ENCODE results near the gene PKP4. TPM values are rescaled to one million over a fixed set of nuclear protein-coding genes. Genes with fewer than 3 reads are reported as not detected.

PKP4 gene
- total RNA-seq, 1 donor from 2014 or later: 26.1 TPM

DNA sequence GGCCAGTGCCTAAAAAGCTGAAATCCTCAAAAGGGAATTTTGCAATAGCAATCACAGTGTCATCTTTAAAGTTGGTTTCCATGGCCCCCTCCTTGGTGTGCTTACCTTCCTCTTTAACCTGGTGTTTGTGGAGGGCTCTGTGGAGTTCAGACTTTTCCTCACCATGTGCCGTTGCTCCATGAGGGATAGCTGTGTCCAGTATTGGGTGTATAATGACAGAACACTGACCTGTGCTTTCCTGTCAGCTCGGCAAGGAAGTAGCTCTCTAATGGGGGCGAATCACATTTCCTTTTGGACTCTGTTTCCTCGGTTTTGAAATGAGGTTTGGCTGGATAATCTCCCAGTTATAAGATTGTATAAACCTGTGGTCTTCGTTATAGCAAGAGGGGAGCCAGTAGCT, 172.4 kb downstream of the PKP4 start:
- Histone ChIP-seq H3K36me3 (ENCODE audit: control insufficient read depth in 3 of 3, insufficient read depth in 3 of 3, low read length in 3 of 3) (peaks cover 13 to 15% (median 15%) of the 10 kb centered on the region in 3 donors), H3K27ac (ENCODE audit: low read depth, low read length) (no peak overlapping the region)

DNA sequence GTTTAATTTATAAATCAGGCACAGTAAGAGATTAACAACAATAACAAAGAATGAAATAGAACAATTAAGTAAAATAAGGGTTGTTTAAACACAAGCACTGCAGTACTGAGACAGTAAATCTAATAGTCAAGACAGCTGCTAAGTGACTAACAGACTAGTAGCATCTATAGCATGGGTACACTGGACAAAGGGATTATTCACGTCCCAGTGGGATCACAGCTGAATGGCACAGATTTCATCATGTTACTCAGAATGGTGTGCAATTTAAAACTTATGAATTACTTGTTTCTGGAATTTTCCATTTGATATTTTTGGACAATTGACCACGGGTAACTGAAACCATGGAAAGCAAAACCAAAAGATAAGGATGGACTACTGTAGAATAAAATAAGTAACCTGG, 176.5 kb downstream of the PKP4 start:
- Histone ChIP-seq H3K27ac (ENCODE audit: low read depth, low read length) (no peak overlapping the region), H3K9ac (ENCODE audit: low read depth in 1 of 3, low read length in 3 of 3) (no peak overlapping the region), H3K4me3 (ENCODE audit: low read length in 3 of 3) (no peak overlapping the region), H3K27me3 (ENCODE audit: control insufficient read depth in 3 of 3, insufficient read depth in 3 of 3, low read length in 3 of 3) (no peaks in the 10 kb centered on the region), H3K36me3 (ENCODE audit: control insufficient read depth in 3 of 3, insufficient read depth in 3 of 3, low read length in 3 of 3) (peaks cover 10 to 17% (median 11%) of the 10 kb centered on the region in 3 donors), H3K4me1 (ENCODE audit: control insufficient read depth in 3 of 3, insufficient read depth in 3 of 3, low read length in 3 of 3) (peaks cover 0 to 4% (median 3%) of the 10 kb centered on the region in 3 donors), H3K9me3 (ENCODE audit: control insufficient read depth in 3 of 3, low read length in 3 of 3) (no peaks in the 10 kb centered on the region)

More for the DNA sequence above, 172.4 kb downstream of the PKP4 start:
- Histone ChIP-seq H3K4me1 (ENCODE audit: control insufficient read depth in 3 of 3, insufficient read depth in 3 of 3, low read length in 3 of 3) (no peaks in the 10 kb centered on the region), H3K9ac (ENCODE audit: low read depth in 1 of 3, low read length in 3 of 3) (no peak overlapping the region), H3K27me3 (ENCODE audit: control insufficient read depth in 3 of 3, insufficient read depth in 3 of 3, low read length in 3 of 3) (no peaks in the 10 kb centered on the region), H3K9me3 (ENCODE audit: control insufficient read depth in 3 of 3, low read length in 3 of 3) (no peaks in the 10 kb centered on the region), H3K4me3 (ENCODE audit: low read length in 3 of 3) (no peak overlapping the region)

DNA sequence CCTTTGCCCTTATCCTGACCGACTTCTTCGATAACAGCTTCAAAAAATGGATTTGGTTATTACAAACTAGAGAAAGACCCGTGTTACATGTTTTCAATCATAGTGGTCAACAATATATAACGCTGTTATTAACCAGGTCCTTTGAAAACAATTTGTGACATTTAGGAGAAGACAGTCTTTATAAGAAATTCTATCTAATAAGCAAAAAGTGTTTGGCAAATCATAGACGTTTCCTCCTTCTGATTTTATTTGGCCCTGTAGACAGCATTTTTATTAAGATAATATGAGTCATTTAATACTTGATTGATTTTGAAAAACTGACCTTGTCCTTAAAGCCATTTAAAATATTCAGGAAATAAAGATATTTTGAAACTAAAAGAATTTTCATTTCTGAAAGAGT, 177.9 kb downstream of the PKP4 start:
- Histone ChIP-seq H3K4me3 (ENCODE audit: low read length in 3 of 3) (no peak overlapping the region), H3K9ac (ENCODE audit: low read depth in 1 of 3, low read length in 3 of 3) (no peak overlapping the region), H3K9me3 (ENCODE audit: control insufficient read depth in 3 of 3, low read length in 3 of 3) (no peaks in the 10 kb centered on the region), H3K27me3 (ENCODE audit: control insufficient read depth in 3 of 3, insufficient read depth in 3 of 3, low read length in 3 of 3) (no peaks in the 10 kb centered on the region), H3K27ac (ENCODE audit: low read depth, low read length) (no peak overlapping the region), H3K4me1 (ENCODE audit: control insufficient read depth in 3 of 3, insufficient read depth in 3 of 3, low read length in 3 of 3) (peaks cover 0 to 4% (median 3%) of the 10 kb centered on the region in 3 donors), H3K36me3 (ENCODE audit: control insufficient read depth in 3 of 3, insufficient read depth in 3 of 3, low read length in 3 of 3) (peaks cover 10 to 17% (median 11%) of the 10 kb centered on the region in 3 donors)

DNA sequence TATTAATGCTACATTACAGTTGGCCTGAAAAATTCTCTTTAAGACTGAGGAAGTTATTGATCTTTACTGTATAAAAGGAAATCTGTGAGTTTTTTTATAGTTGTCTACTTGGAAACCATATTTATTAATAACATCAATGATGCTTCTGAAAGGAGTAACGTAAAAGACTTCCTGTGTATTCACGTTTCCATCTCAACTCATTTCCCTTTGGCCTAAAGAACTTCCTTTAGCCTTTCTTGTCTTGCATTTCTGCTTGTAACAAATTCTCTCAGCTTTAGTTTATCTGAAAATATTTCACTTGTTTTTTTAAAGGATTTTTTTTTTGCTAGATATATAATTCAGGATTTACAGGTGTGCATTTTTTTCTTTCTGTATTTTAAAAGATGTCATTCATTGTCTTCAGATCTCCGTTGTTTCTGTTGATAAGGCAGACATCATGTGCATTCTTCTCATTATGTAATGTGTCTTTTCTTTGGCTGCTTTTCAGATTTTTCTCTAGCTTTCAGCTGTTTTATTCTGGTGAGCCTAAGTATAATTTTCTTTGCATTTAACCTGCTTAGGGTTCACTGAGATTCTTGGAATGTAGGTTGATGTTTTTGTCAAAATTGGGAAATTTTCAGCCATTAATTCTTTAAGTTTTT, 179.3 kb downstream of the PKP4 start:
- Histone ChIP-seq H3K36me3 (ENCODE audit: control insufficient read depth in 3 of 3, insufficient read depth in 3 of 3, low read length in 3 of 3) (peaks cover 10 to 17% (median 11%) of the 10 kb centered on the region in 3 donors), H3K4me1 (ENCODE audit: control insufficient read depth in 3 of 3, insufficient read depth in 3 of 3, low read length in 3 of 3) (peaks cover 0 to 4% (median 3%) of the 10 kb centered on the region in 3 donors), H3K4me3 (ENCODE audit: low read length in 3 of 3) (no peak overlapping the region), H3K9ac (ENCODE audit: low read depth in 1 of 3, low read length in 3 of 3) (no peak overlapping the region), H3K9me3 (ENCODE audit: control insufficient read depth in 3 of 3, low read length in 3 of 3) (no peaks in the 10 kb centered on the region), H3K27ac (ENCODE audit: low read depth, low read length) (no peak overlapping the region), H3K27me3 (ENCODE audit: control insufficient read depth in 3 of 3, insufficient read depth in 3 of 3, low read length in 3 of 3) (no peaks in the 10 kb centered on the region)

DNA sequence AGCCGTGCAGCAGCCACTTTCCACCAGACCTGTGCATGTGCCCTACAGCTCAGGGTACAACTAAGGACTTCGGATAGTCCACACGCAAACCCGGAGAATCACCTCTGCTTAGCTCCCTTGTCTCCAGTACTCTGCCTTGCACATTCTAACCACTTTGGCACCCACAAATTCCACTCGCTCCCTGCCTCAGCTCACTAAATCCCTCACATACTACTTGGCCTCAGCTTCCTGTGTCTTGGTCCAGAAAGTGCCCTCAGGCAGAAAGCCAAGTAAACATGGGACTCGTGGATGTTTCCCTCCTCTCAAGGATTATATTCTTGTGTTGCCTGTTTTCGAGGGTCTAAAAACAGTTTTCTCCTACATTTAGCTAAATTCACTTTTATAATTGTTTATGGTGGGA, 180.6 kb downstream of the PKP4 start:
- no peak overlapping the region for H3K4me3 ChIP-seq (ENCODE audit: low read length in 3 of 3)
- H3K9me3 ChIP-seq (ENCODE audit: control insufficient read depth in 3 of 3, low read length in 3 of 3): no peaks in the 10 kb centered on the region
- H3K27me3 ChIP-seq (ENCODE audit: control insufficient read depth in 3 of 3, insufficient read depth in 3 of 3, low read length in 3 of 3): no peaks in the 10 kb centered on the region
- H3K9ac ChIP-seq (ENCODE audit: low read depth in 1 of 3, low read length in 3 of 3): no peak overlapping the region
- peaks cover 0 to 4% (median 3%) of the 10 kb centered on the region in 3 donors for H3K4me1 ChIP-seq (ENCODE audit: control insufficient read depth in 3 of 3, insufficient read depth in 3 of 3, low read length in 3 of 3)
- no peak overlapping the region for H3K27ac ChIP-seq (ENCODE audit: low read depth, low read length)
- H3K36me3 ChIP-seq (ENCODE audit: control insufficient read depth in 3 of 3, insufficient read depth in 3 of 3, low read length in 3 of 3): peaks cover 5 to 10% (median 6%) of the 10 kb centered on the region in 3 donors

DNA sequence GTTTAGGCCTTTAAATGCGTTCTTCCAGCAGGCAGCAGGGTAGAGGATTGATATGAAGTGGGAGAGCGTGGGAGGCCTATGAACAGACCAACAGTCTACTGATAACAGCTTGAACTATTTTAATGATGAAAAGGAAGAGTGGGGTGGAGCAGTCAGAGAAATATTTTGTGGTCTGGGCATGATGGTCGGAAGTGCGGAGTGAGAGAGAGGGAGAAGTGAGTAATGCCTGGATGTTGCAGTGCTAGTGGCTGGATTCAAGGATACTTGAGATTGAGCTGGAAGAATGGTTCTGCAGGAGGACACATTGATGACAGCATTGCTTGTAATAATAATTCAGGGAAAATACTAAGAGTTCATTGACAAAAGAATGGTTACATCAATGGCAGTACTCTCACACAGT, 187.4 kb downstream of the PKP4 start:
- Histone ChIP-seq H3K27me3 (ENCODE audit: control insufficient read depth in 3 of 3, insufficient read depth in 3 of 3, low read length in 3 of 3) (no peaks in the 10 kb centered on the region), H3K9ac (ENCODE audit: low read depth in 1 of 3, low read length in 3 of 3) (no peak overlapping the region), H3K36me3 (ENCODE audit: control insufficient read depth in 3 of 3, insufficient read depth in 3 of 3, low read length in 3 of 3) (peaks cover 3 to 6% (median 4%) of the 10 kb centered on the region in 3 donors), H3K4me3 (ENCODE audit: low read length in 3 of 3) (no peak overlapping the region), H3K27ac (ENCODE audit: low read depth, low read length) (no peak overlapping the region), H3K4me1 (ENCODE audit: control insufficient read depth in 3 of 3, insufficient read depth in 3 of 3, low read length in 3 of 3) (no peaks in the 10 kb centered on the region), H3K9me3 (ENCODE audit: control insufficient read depth in 3 of 3, low read length in 3 of 3) (no peaks in the 10 kb centered on the region)

DNA sequence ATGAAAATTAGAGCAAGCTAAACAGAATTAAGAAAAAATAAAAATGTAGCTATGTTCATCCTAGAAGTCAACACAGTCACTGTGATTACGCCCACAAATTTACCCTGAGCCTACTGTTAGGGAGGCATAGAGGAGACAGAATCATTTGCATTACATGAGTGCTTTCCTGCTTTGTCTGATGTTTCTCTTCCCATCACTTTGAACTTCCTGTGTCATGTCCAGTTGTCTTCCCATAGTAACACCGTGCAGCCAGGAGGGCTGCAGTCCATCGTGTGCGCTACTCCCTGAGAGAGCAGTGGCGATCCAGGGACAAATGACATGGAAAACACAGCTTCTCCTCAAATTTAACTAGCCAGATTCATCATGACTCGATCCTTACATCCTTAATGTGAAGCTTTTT, 188.5 kb downstream of the PKP4 start:
- Histone ChIP-seq H3K4me1 (ENCODE audit: control insufficient read depth in 3 of 3, insufficient read depth in 3 of 3, low read length in 3 of 3) (no peaks in the 10 kb centered on the region), H3K36me3 (ENCODE audit: control insufficient read depth in 3 of 3, insufficient read depth in 3 of 3, low read length in 3 of 3) (peaks cover 3 to 6% (median 4%) of the 10 kb centered on the region in 3 donors), H3K27me3 (ENCODE audit: control insufficient read depth in 3 of 3, insufficient read depth in 3 of 3, low read length in 3 of 3) (no peaks in the 10 kb centered on the region), H3K27ac (ENCODE audit: low read depth, low read length) (no peak overlapping the region), H3K9ac (ENCODE audit: low read depth in 1 of 3, low read length in 3 of 3) (no peak overlapping the region), H3K9me3 (ENCODE audit: control insufficient read depth in 3 of 3, low read length in 3 of 3) (no peaks in the 10 kb centered on the region), H3K4me3 (ENCODE audit: low read length in 3 of 3) (no peak overlapping the region)

DNA sequence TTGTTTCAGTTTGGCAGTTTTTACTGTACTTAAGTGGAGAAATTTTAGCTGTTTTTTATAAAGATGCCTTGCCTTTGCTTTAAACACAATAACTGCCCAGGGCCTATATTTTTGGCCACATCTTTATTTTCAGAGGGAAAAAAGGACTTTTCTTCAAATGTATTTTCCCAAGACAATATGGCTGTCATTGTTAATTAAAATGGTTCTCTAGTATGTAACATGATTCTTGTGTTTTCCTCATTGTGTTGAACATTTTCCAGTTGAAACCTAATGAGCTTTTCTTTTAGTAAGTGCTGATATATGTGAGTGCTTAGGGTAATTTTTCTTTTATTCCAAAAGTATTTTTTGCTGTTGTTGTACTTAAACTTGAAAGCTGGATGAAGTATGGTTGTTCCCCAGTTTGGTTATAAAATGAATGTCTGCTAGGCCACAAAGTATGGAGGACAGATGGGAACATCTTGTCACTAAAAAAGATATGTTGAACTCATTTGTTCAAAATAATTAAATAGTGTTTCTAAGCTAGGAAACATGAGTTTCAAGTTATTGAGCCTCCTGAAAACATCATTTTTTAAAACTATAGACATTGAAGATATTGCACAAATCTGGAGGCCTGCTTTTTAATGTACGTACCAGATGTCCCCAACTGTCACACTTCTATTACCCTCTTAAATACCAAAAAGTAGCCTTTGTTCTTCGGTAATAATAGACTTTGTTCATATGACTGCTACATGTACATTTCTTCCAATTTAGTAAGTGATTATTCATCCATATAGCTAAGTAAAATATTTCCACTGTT, 190.9 kb downstream of the PKP4 start:
- H3K27ac ChIP-seq (ENCODE audit: low read depth, low read length): no peak overlapping the region
- no peak overlapping the region for H3K4me3 ChIP-seq (ENCODE audit: low read length in 3 of 3)
- H3K27me3 ChIP-seq (ENCODE audit: control insufficient read depth in 3 of 3, insufficient read depth in 3 of 3, low read length in 3 of 3): no peaks in the 10 kb centered on the region
- H3K4me1 ChIP-seq (ENCODE audit: control insufficient read depth in 3 of 3, insufficient read depth in 3 of 3, low read length in 3 of 3): no peaks in the 10 kb centered on the region
- H3K9ac ChIP-seq (ENCODE audit: low read depth in 1 of 3, low read length in 3 of 3): no peak overlapping the region
- H3K9me3 ChIP-seq (ENCODE audit: control insufficient read depth in 3 of 3, low read length in 3 of 3): no peaks in the 10 kb centered on the region
- peaks cover 0 to 6% (median under 1%) of the 10 kb centered on the region in 3 donors for H3K36me3 ChIP-seq (ENCODE audit: control insufficient read depth in 3 of 3, insufficient read depth in 3 of 3, low read length in 3 of 3)

DNA sequence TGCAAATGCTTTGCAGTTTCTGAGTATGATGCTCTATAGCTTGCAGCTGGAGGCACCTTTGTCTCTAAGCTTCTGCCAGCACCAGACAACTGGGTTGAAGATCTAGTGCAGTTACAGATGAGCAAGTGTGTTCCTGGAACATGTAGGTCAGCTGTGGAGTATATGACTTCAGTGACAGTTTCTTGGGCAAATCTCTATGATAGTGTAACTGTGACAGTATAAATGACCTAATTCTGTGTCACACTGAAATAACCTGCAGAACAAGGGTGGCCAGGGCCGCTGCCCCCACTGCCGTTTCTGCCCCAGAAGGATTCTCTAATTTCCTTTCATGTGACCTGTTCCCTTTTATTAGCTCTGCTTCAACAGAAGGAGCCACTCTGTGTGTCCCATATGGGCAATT, 193.1 kb downstream of the PKP4 start:
- Histone ChIP-seq H3K27ac (ENCODE audit: low read depth, low read length) (no peak overlapping the region), H3K27me3 (ENCODE audit: control insufficient read depth in 3 of 3, insufficient read depth in 3 of 3, low read length in 3 of 3) (no peaks in the 10 kb centered on the region), H3K9me3 (ENCODE audit: control insufficient read depth in 3 of 3, low read length in 3 of 3) (no peaks in the 10 kb centered on the region), H3K4me3 (ENCODE audit: low read length in 3 of 3) (no peak overlapping the region), H3K4me1 (ENCODE audit: control insufficient read depth in 3 of 3, insufficient read depth in 3 of 3, low read length in 3 of 3) (no peaks in the 10 kb centered on the region), H3K36me3 (ENCODE audit: control insufficient read depth in 3 of 3, insufficient read depth in 3 of 3, low read length in 3 of 3) (no peaks in the 10 kb centered on the region), H3K9ac (ENCODE audit: low read depth in 1 of 3, low read length in 3 of 3) (no peak overlapping the region)

DNA sequence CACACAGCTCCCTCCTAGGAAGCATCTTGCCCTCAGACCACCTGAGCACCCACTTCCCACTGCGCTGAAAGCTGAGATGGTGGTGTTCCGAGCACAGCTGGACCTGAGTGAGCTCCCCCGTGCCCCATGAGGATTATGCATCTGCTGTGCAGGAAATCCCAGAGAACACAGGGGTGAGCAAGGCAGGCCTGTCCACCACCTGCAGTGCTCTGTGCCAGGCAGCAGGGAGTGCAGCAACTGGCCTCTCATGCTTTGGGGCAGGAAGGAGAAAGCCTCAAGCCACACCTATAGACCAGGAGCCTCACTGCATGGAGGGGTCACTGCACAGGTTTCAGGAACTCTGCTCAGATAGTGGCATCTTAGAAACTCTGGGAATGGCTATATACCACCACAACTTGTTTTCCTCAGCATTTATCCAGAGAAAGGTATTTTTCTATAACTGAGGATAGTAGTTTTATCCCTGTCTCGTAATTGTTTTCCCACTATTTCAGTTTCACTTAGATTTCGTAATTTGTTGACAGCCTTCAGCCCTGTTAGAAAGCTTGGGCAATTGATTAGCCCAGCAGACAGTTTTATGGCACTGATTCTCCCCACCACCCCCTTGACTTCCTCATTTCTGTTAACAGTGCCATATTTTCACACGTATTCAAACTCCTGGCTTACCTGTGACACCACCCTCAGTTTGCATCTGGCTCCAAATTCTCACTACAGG, 194.1 kb downstream of the PKP4 start:
- H3K27me3 ChIP-seq (ENCODE audit: control insufficient read depth in 3 of 3, insufficient read depth in 3 of 3, low read length in 3 of 3): no peaks in the 10 kb centered on the region
- H3K27ac ChIP-seq (ENCODE audit: low read depth, low read length): no peak overlapping the region
- H3K4me1 ChIP-seq (ENCODE audit: control insufficient read depth in 3 of 3, insufficient read depth in 3 of 3, low read length in 3 of 3): no peaks in the 10 kb centered on the region
- H3K9me3 ChIP-seq (ENCODE audit: control insufficient read depth in 3 of 3, low read length in 3 of 3): no peaks in the 10 kb centered on the region
- H3K4me3 ChIP-seq (ENCODE audit: low read length in 3 of 3): no peak overlapping the region
- H3K9ac ChIP-seq (ENCODE audit: low read depth in 1 of 3, low read length in 3 of 3): no peak overlapping the region
- H3K36me3 ChIP-seq (ENCODE audit: control insufficient read depth in 3 of 3, insufficient read depth in 3 of 3, low read length in 3 of 3): no peaks in the 10 kb centered on the region
